Skin epidermis (tissue), 12 donors: ENCODE results near the gene TMPRSS11F.
A peak's percentile ranks its signal among the peaks of the same experiment; 100 is the strongest.

Experiments
- H3K27ac ChIP-seq, 21 experiments: fragments of 200-600 bp; sonication (generic) in 11 of 21; one replicate each; pipeline ENCODE4 v1.5.0; 2020; ENCODE audit warnings: mild to moderate bottlenecking in 3 of 21, inconsistent platforms in 2 of 21, moderate library complexity in 2 of 21
- H3K4me3 ChIP-seq, 7 experiments: fragments of 200-600 bp; sonication (generic) in 2 of 7; one replicate each; pipeline ENCODE4 v1.5.0; 2020; ENCODE audit warnings: inconsistent platforms in 2 of 7, mild to moderate bottlenecking in 2 of 7, moderate library complexity in 1 of 7

Gene TMPRSS11F

GRCh38 chr4:68082758-68083157, 46.9 kb downstream of the TMPRSS11F start:
- H3K27ac ChIP-seq: no peak overlapping the region
- H3K4me3 ChIP-seq: no peak overlapping the region

- H3K4me3 ChIP-seq: no peak overlapping the region
These were observed 49.7 kb downstream of the TMPRSS11F start for GRCh38 chr4:68079928-68080327.

GRCh38 chr4:68077737-68078136, 51.9 kb downstream of the TMPRSS11F start:
- Histone ChIP-seq H3K27ac (no peak overlapping the region), H3K4me3 (no peak overlapping the region)

More at GRCh38 chr4:68079928-68080327, 49.7 kb downstream of the TMPRSS11F start:
- H3K27ac ChIP-seq: no peak overlapping the region

- H3K4me3 ChIP-seq: no peak overlapping the region
- H3K27ac ChIP-seq: no peak overlapping the region
These were observed 52.4 kb downstream of the TMPRSS11F start for GRCh38 chr4:68077301-68077700.

- no peak overlapping the region for H3K27ac ChIP-seq
- H3K4me3 ChIP-seq: no peak overlapping the region
These were observed 53.5 kb downstream of the TMPRSS11F start for GRCh38 chr4:68076194-68076593.

GRCh38 chr4:68074397-68074796, 55.3 kb downstream of the TMPRSS11F start:
- H3K27ac ChIP-seq: peak overlapping the region in 1 of 21 experiments; percentile 17

GRCh38 chr4:68070302-68070701, 59.4 kb downstream of the TMPRSS11F start:
- H3K4me3 ChIP-seq: no peak overlapping the region
- no peak overlapping the region for H3K27ac ChIP-seq

More at GRCh38 chr4:68074397-68074796, 55.3 kb downstream of the TMPRSS11F start:
- no peak overlapping the region for H3K4me3 ChIP-seq

GRCh38 chr4:68062501-68062900, 67.2 kb downstream of the TMPRSS11F start:
- no peak overlapping the region for H3K27ac ChIP-seq
- H3K4me3 ChIP-seq: no peak overlapping the region

- no peak overlapping the region for H3K27ac ChIP-seq
- H3K4me3 ChIP-seq: no peak overlapping the region
These were observed 91.4 kb downstream of the TMPRSS11F start for GRCh38 chr4:68038272-68038671.

- no peak overlapping the region for H3K4me3 ChIP-seq
- H3K27ac ChIP-seq: no peak overlapping the region
These were observed 108.5 kb downstream of the TMPRSS11F start for GRCh38 chr4:68021185-68021584.

GRCh38 chr4:68011684-68012083, 118.0 kb downstream of the TMPRSS11F start:
- Histone ChIP-seq H3K4me3 (no peak overlapping the region), H3K27ac (no peak overlapping the region)
